Fibroblast of lung (primary cell): ENCODE data around the gene CFAP92. TPM values are rescaled to one million over a fixed set of nuclear protein-coding genes. Genes with fewer than 3 reads are reported as not detected.

ENCODE experiments used
- DNase-seq, 2 donors: peaks; one replicate each; pipeline versions ENCODE4 v3.0.0 to v3.0.0-alpha.2; 2010; ENCODE audit warnings: low read depth in 2 of 2
- H2AFZ ChIP-seq: 2 replicates; pipeline ENCODE4 v1.5.1; 2012; ENCODE audit warnings: low read length, control low read depth, inconsistent platforms
- H3K27ac ChIP-seq: 2 replicates; pipeline ENCODE4 v1.5.1; 2011; ENCODE audit warnings: low read length, control low read depth; ENCODE audit not compliant: insufficient read depth
- H3K27me3 ChIP-seq: 2 replicates; pipeline ENCODE4 v1.5.1; 2011; ENCODE audit warnings: mild to moderate bottlenecking, low read length; ENCODE audit not compliant: control insufficient read depth, insufficient read depth
- H3K36me3 ChIP-seq: 2 replicates; pipeline ENCODE4 v1.5.1; 2011; ENCODE audit warnings: low read length; ENCODE audit not compliant: control insufficient read depth, insufficient read depth
- H3K4me1 ChIP-seq: 2 replicates; pipeline ENCODE4 v1.5.1; 2011; ENCODE audit warnings: low read length; ENCODE audit not compliant: control insufficient read depth, insufficient read depth; ENCODE audit errors: extremely low read depth
- H3K4me2 ChIP-seq: 2 replicates; pipeline ENCODE4 v1.5.1; 2011; ENCODE audit warnings: low read length, control low read depth; ENCODE audit not compliant: insufficient read depth; ENCODE audit errors: extremely low read depth
- H3K4me3 ChIP-seq, 4 experiments: fragments of 200-600 bp in 1 of 4; sonication (generic) in 1 of 4; replicated peaks in 1 of 4; 2 replicates each; pipeline ENCODE4 v1.5.1; 2011 to 2016; ENCODE audit warnings: low read length in 4 of 4, low read depth in 3 of 4, mild to moderate bottlenecking in 3 of 4, control low read depth in 2 of 4, inconsistent platforms in 1 of 4, mixed read lengths in 1 of 4; ENCODE audit not compliant: insufficient read depth in 1 of 4; ENCODE audit errors: control extremely low read depth in 1 of 4
- H3K79me2 ChIP-seq: 2 replicates; pipeline ENCODE4 v1.5.1; 2012; ENCODE audit warnings: mild to moderate bottlenecking, low read length, inconsistent platforms; ENCODE audit not compliant: control insufficient read depth, insufficient read depth
- H3K9ac ChIP-seq: 2 replicates; pipeline ENCODE4 v1.5.1; 2011; ENCODE audit warnings: mild to moderate bottlenecking, low read length, control low read depth; ENCODE audit not compliant: insufficient read depth
- H3K9me3 ChIP-seq: 2 replicates; pipeline ENCODE4 v1.5.1; 2012; ENCODE audit warnings: low read depth, low read length; ENCODE audit not compliant: control insufficient read depth, insufficient read depth
- H4K20me1 ChIP-seq: 2 replicates; pipeline ENCODE4 v1.5.1; 2011; ENCODE audit warnings: low read length; ENCODE audit not compliant: control insufficient read depth, insufficient read depth; ENCODE audit errors: extremely low read depth
- EZH2 ChIP-seq: IDR thresholded peaks from 2 replicates; pipeline ENCODE4 v1.5.1; 2012; ENCODE audit warnings: low read length, control low read depth, mild to moderate bottlenecking; ENCODE audit errors: missing control alignments
- polyA plus RNA-seq, 2 donors: library from polyadenylated mRNA; depleted of rRNA in 1 of 2; stranded (reverse) in 1 of 2; unstranded in 1 of 2; fragments of >200 nt; gene quantifications; 2 replicates each; pipeline ENCODE4 v1.2.1, GENCODE V29; 2011 to 2012; ENCODE audit warnings: missing spikeins in 1 of 2
- total RNA-seq: library from RNA; depleted of rRNA; stranded (reverse); fragments of >200 nt; gene quantifications from 2 replicates; pipeline ENCODE4 v1.2.1, GENCODE V29; 2014
- TF ChIP-seq, protein P1 (sequence below), 2 donors: IDR thresholded peaks in 1 of 2; conservative IDR thresholded peaks in 1 of 2; 1 replicate in 1 of 2; 2 replicates in 1 of 2; pipeline ENCODE4 v1.5.1; 2011 to 2012; ENCODE audit warnings: low read length in 2 of 2, control low read depth in 1 of 2, inconsistent platforms in 1 of 2, low read depth in 1 of 2, mild to moderate bottlenecking in 1 of 2

CFAP92 gene
- total and polyA plus RNA-seq, 2 donors (not counting 1 experiment from before 2014, with no cell fraction given): 0.07 TPM; not detected in 1

DNA sequence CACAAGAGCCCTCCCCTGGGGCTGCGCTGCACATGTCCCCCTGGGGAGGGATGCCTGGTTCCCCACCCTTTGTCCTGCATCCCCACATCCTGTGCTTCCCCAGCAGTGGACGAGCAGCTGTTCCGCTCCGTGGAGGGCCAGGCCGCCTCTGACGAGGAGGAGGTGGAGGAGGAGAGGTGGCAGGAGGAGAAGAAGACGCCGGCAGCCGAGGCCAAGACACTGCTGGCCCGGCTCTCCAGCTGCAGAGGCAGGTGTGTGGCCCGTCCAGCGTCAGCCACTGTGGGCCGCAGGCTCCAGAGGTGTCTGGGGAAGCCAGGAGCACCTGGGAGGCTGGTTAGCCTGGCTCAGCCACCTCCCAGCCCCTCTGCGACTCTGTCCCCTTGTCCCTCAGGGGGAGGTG is 38.8 kb upstream of the CFAP92 start:
- Histone ChIP-seq H3K79me2 (no peaks in the 10 kb centered on the region), H3K27ac (no peak overlapping the region)
- DNase-seq: no peak

DNA sequence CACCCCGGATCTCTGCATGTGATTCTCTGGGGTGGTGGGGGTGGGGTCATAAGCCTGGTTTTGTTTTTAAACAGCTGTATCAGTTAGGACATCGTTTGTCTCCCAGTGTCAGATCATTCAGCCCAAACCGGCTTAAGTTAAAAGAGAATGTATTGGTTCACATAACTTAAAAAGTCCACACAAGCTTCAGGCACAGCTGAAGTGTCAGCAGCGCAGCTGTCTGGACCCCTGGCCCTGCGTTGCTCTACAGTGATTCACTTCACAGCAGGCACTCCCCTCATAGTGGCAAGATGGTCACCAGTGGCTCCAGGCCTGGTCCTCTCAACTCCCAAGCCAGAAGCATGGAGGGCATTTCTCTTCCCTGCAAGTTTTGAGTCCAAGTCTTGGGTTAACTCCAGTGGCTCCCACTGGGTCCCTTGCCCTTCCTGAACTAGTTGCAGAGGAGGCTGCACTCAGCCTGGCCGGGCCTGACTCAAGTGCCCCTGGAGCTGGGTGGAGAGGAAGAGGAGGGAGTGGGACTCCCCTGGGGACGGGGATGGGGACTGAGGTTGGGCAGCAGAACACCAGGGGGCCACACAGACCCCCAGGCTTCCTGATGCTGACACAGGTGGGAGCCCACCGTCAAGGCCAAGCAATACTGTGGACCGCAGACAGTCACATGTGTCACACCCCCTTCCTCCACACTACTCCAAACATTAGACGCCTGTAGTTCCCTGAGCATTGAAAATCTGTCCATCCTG is 37.8 kb upstream of the CFAP92 start:
- H3K27me3 ChIP-seq: peaks cover 8% of the 10 kb centered on the region
- no peaks in the 10 kb centered on the region for H3K79me2 ChIP-seq
- H4K20me1 ChIP-seq: no peaks in the 10 kb centered on the region
- H3K4me1 ChIP-seq: peaks cover 2% of the 10 kb centered on the region
- no peak overlapping the region for H3K9ac ChIP-seq
- DNase-seq: no peak
- no peak overlapping the region for H3K4me3 ChIP-seq
- H2AFZ ChIP-seq: no peak overlapping the region
- H3K27ac ChIP-seq: no peak overlapping the region
- H3K9me3 ChIP-seq: no peaks in the 10 kb centered on the region
- no peaks in the 10 kb centered on the region for H3K36me3 ChIP-seq
- TF ChIP-seq EZH2: no peak
- TF ChIP-seq, protein P1, sequence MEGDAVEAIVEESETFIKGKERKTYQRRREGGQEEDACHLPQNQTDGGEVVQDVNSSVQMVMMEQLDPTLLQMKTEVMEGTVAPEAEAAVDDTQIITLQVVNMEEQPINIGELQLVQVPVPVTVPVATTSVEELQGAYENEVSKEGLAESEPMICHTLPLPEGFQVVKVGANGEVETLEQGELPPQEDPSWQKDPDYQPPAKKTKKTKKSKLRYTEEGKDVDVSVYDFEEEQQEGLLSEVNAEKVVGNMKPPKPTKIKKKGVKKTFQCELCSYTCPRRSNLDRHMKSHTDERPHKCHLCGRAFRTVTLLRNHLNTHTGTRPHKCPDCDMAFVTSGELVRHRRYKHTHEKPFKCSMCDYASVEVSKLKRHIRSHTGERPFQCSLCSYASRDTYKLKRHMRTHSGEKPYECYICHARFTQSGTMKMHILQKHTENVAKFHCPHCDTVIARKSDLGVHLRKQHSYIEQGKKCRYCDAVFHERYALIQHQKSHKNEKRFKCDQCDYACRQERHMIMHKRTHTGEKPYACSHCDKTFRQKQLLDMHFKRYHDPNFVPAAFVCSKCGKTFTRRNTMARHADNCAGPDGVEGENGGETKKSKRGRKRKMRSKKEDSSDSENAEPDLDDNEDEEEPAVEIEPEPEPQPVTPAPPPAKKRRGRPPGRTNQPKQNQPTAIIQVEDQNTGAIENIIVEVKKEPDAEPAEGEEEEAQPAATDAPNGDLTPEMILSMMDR (conservative IDR thresholded peaks at IDR 0.05 in 1 of 2, IDR thresholded peaks at IDR 0.05 in 1 of 2; ENCODE audit: low read depth in 1 of 2, low read length in 2 of 2): no peak
- H3K4me2 ChIP-seq: no peak overlapping the region

More for the DNA sequence above, 38.8 kb upstream of the CFAP92 start:
- H3K36me3 ChIP-seq: no peaks in the 10 kb centered on the region
- no peaks in the 10 kb centered on the region for H3K4me1 ChIP-seq
- no peaks in the 10 kb centered on the region for H4K20me1 ChIP-seq
- TF ChIP-seq EZH2: no peak
- TF ChIP-seq, protein P1 (conservative IDR thresholded peaks at IDR 0.05 in 1 of 2, IDR thresholded peaks at IDR 0.05 in 1 of 2; ENCODE audit: low read depth in 1 of 2, low read length in 2 of 2): no peak
- no peak overlapping the region for H2AFZ ChIP-seq
- H3K4me2 ChIP-seq: no peak overlapping the region
- H3K27me3 ChIP-seq: peaks cover 9% of the 10 kb centered on the region
- no peaks in the 10 kb centered on the region for H3K9me3 ChIP-seq
- H3K9ac ChIP-seq: no peak overlapping the region
- H3K4me3 ChIP-seq: no peak overlapping the region

DNA sequence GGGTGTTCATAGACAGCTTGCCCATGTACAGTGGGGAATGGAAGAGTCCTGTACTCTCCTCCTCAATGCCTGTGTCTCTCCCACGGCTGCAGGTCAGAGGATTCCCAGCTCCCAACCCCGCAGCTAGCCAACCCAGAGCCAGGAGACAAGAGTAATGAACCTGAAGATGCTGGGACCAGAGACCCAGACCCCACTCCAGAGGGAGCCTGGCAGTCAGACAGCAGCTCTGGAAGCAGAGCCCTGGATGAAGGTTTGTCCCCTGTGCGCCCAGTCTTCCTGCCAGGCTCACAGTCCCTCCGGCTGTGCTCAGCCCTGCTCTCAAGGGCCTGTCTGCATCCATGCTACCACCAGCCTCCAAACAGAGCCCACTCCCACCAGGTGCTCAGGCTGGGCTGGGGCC is 36.7 kb upstream of the CFAP92 start:
- DNase-seq: no peak
- peaks cover 5% of the 10 kb centered on the region for H3K4me1 ChIP-seq
- no peak overlapping the region for H3K27ac ChIP-seq
- H3K79me2 ChIP-seq: no peaks in the 10 kb centered on the region
- no peak overlapping the region for H2AFZ ChIP-seq
- no peak for TF ChIP-seq EZH2
- TF ChIP-seq, protein P1 (conservative IDR thresholded peaks at IDR 0.05 in 1 of 2, IDR thresholded peaks at IDR 0.05 in 1 of 2; ENCODE audit: low read depth in 1 of 2, low read length in 2 of 2): no peak
- no peaks in the 10 kb centered on the region for H3K9me3 ChIP-seq
- H4K20me1 ChIP-seq: no peaks in the 10 kb centered on the region
- no peaks in the 10 kb centered on the region for H3K36me3 ChIP-seq
- no peak overlapping the region for H3K4me3 ChIP-seq
- no peak overlapping the region for H3K4me2 ChIP-seq
- peaks cover 9% of the 10 kb centered on the region for H3K27me3 ChIP-seq
- H3K9ac ChIP-seq: no peak overlapping the region
